Trophoblast cell (in vitro differentiated cells and primary cell): ENCODE results near the gene PNKP.
"Not testable (repeated sequence)": the region's sequence is repeated elsewhere in the genome, so short reads cannot be mapped to it uniquely, and the experiment has no call there.

Source experiments
- DNase-seq, 2 donors: peaks; one replicate each; pipeline ENCODE4 v3.0.0-alpha.2; 2016
- H2AFZ ChIP-seq: 2 replicates; pipeline ENCODE4 v1.6.1; 2013; ENCODE audit warnings: low read length, moderate library complexity, mild to moderate bottlenecking; ENCODE audit not compliant: insufficient read depth, poor library complexity
- H2AK5ac ChIP-seq: 2 replicates; pipeline ENCODE4 v1.6.1; 2013; ENCODE audit warnings: mild to moderate bottlenecking, low read length
- H2BK120ac ChIP-seq: 2 replicates; pipeline ENCODE4 v1.6.1; 2013; ENCODE audit warnings: low read length, mild to moderate bottlenecking, moderate library complexity; ENCODE audit not compliant: insufficient read depth, poor library complexity
- H2BK12ac ChIP-seq: 2 replicates; pipeline ENCODE4 v1.6.1; 2013; ENCODE audit warnings: mild to moderate bottlenecking, low read length, moderate library complexity
- H2BK5ac ChIP-seq: 2 replicates; pipeline ENCODE4 v1.6.1; 2013; ENCODE audit warnings: low read length, low read depth, moderate library complexity, mild to moderate bottlenecking; ENCODE audit not compliant: poor library complexity
- H3K14ac ChIP-seq: 2 replicates; pipeline ENCODE4 v1.6.1; 2013; ENCODE audit warnings: mild to moderate bottlenecking, low read length
- H3K18ac ChIP-seq: 2 replicates; pipeline ENCODE4 v1.6.1; 2013; ENCODE audit warnings: mild to moderate bottlenecking, low read length
- H3K23ac ChIP-seq: 2 replicates; pipeline ENCODE4 v1.6.1; 2013; ENCODE audit warnings: low read length
- H3K27ac ChIP-seq: 2 replicates; pipeline ENCODE4 v1.5.1; 2013; ENCODE audit warnings: low read depth, mild to moderate bottlenecking, inconsistent platforms, low read length, moderate library complexity
- H3K27me3 ChIP-seq: 2 replicates; pipeline ENCODE4 v1.6.1; 2013; ENCODE audit warnings: inconsistent platforms, mild to moderate bottlenecking, low read length, moderate library complexity; ENCODE audit not compliant: insufficient read depth
- H3K36me3 ChIP-seq, 2 experiments: 1 replicate in 1 of 2; 2 replicates in 1 of 2; pipeline ENCODE4 v1.6.1; 2013; ENCODE audit warnings: low read length in 2 of 2, mild to moderate bottlenecking in 2 of 2, moderate library complexity in 1 of 2; ENCODE audit not compliant: insufficient read depth in 2 of 2, control insufficient read depth in 1 of 2
- H3K4ac ChIP-seq: 2 replicates; pipeline ENCODE4 v1.6.1; 2013; ENCODE audit warnings: low read depth, mild to moderate bottlenecking, low read length, moderate library complexity
- H3K4me1 ChIP-seq, 2 experiments: 1 replicate in 1 of 2; 2 replicates in 1 of 2; pipeline ENCODE4 v1.6.1; 2013; ENCODE audit warnings: low read length in 2 of 2, mild to moderate bottlenecking in 2 of 2, moderate library complexity in 1 of 2; ENCODE audit not compliant: insufficient read depth in 2 of 2, control insufficient read depth in 1 of 2
- H3K4me2 ChIP-seq: 2 replicates; pipeline ENCODE4 v1.6.1; 2013; ENCODE audit warnings: inconsistent platforms, mild to moderate bottlenecking, low read length, moderate library complexity
- H3K4me3 ChIP-seq: 2 replicates; pipeline ENCODE4 v1.5.1; 2013; ENCODE audit warnings: mild to moderate bottlenecking, low read depth, low read length, inconsistent platforms
- H3K79me1 ChIP-seq: one replicate; pipeline ENCODE4 v1.6.1; 2013; ENCODE audit warnings: low read length
- H3K79me2 ChIP-seq: 2 replicates; pipeline ENCODE4 v1.6.1; 2013; ENCODE audit warnings: low read length, mild to moderate bottlenecking; ENCODE audit not compliant: control insufficient read depth, insufficient read depth, poor library complexity
- H3K9ac ChIP-seq: 2 replicates; pipeline ENCODE4 v1.6.1; 2013; ENCODE audit warnings: mild to moderate bottlenecking, low read length
- H3K9me3 ChIP-seq: 2 replicates; pipeline ENCODE4 v1.6.1; 2013; ENCODE audit warnings: low read depth, mild to moderate bottlenecking, control low read depth, inconsistent platforms, low read length; ENCODE audit not compliant: insufficient read depth
- H4K12ac ChIP-seq: 2 replicates; pipeline ENCODE4 v1.6.1; 2013; ENCODE audit warnings: low read depth, mild to moderate bottlenecking, low read length, moderate library complexity
- H4K8ac ChIP-seq: 2 replicates; pipeline ENCODE4 v1.6.1; 2013; ENCODE audit warnings: low read depth, mild to moderate bottlenecking, low read length, moderate library complexity
- H4K91ac ChIP-seq: one replicate; pipeline ENCODE4 v1.6.1; 2013; ENCODE audit warnings: low read depth, mild to moderate bottlenecking, low read length, moderate library complexity
- WGBS: extraction: QIAGEN DNeasy Blood & Tissue Kit; methylation state at CpG from one replicate; pipeline ENCODE4 v1.1.7; 2013; ENCODE audit warnings: missing lambda C conversion rate; ENCODE audit not compliant: insufficient read length, insufficient coverage; ENCODE audit errors: extremely low coverage; 5-methylcytosine and 5-hydroxymethylcytosine counted together

The PNKP gene

DNA sequence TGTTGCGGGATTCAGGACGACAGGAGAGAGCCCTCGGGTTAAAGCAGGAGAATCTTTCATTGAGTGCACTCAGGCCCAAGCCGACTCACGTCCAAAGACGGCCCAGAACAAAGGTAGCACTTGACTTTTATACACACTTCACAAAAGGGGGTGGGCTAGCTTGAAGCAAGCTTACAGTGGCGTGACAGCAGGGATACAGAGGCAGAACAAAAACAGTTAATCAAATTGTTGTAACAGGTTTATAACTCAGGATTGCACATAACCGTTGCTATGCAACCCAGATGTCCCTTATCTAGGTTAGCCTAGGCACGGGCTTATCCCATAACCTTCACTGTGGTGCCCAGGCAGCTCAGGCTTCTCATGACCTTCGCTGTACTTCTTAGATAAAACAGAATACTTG is 47.3 kb downstream of the PNKP start:
- Histone ChIP-seq H3K4me3 (no peak overlapping the region), H3K4me1 (peaks cover 5% of the 10 kb centered on the region in 2 experiments), H3K36me3 (peaks cover 19 to 20% of the 10 kb centered on the region in 2 experiments), H2AK5ac (no peak overlapping the region), H4K91ac (no peak overlapping the region), H3K4ac (no peak overlapping the region), H3K23ac (no peak overlapping the region), H3K18ac (no peak overlapping the region), H2BK5ac (no peak overlapping the region), H3K27me3 (no peaks in the 10 kb centered on the region), H4K12ac (no peak overlapping the region), H3K79me1 (peaks cover 10% of the 10 kb centered on the region), H2AFZ (no peak overlapping the region), H2BK120ac (no peak overlapping the region), H3K4me2 (no peak overlapping the region), H3K27ac (no peak overlapping the region), H3K9ac (no peak overlapping the region), H2BK12ac (no peak overlapping the region), H3K9me3 (no peaks in the 10 kb centered on the region), H3K79me2 (peaks cover 10% of the 10 kb centered on the region), H3K14ac (no peak overlapping the region), H4K8ac (no peak overlapping the region)
- WGBS: no CpG with 5 or more reads among the region's 10 CpGs
- no peak for DNase-seq

DNA sequence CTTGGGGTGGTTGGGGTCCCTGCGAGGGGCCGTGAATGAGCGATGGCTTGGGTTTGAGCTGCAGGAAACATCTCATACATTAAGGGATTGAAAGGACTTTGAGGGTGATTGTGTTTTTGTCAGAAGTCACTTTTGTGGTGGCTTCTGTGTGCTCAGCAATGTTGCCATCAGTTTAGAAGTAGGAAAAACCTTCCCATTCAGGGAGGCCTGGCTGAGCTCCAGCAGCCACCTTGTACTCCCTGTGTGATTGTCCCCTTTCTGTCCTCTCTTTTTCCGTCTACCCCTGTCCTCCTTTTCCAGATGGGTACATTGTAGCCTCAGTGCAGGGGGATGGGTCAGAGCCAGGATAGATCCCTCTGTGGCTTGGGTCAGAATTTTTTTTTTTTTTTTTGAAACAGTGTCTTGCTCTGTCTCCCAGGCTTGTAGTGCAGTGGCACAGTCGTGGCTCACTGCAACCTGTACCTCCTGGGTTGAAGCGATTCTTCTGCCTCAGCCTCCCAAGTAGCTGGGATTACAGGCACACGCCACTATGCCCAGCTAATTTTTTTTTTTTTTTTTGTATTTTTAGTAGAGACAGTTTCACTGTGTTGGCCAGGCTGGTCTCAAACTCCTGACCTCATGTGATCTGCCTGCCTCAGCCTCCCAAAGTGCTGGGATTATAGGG is 47.8 kb downstream of the PNKP start:
- H2AFZ ChIP-seq, H4K91ac ChIP-seq, H3K27ac ChIP-seq, H3K27me3 ChIP-seq, H3K9ac ChIP-seq, H3K23ac ChIP-seq, H2AK5ac ChIP-seq, H2BK5ac ChIP-seq, H2BK12ac ChIP-seq, H3K79me1 ChIP-seq, H4K8ac ChIP-seq, H3K9me3 ChIP-seq, DNase-seq, H3K4me1 ChIP-seq, H3K79me2 ChIP-seq, H3K4me3 ChIP-seq, H2BK120ac ChIP-seq: not testable (repeated sequence)
- no CpG with 5 or more reads among the region's 7 CpGs for WGBS
- Histone ChIP-seq H3K4me2 (peak overlapping the region; percentile 85), H3K14ac (peak overlapping the region; percentile 34), H4K12ac (peak overlapping the region; percentile 48), H3K4ac (peak overlapping the region; percentile 77), H3K18ac (peak overlapping the region; percentile 47), H3K36me3 (peaks cover 19 to 20% of the 10 kb centered on the region in 2 experiments)

DNA sequence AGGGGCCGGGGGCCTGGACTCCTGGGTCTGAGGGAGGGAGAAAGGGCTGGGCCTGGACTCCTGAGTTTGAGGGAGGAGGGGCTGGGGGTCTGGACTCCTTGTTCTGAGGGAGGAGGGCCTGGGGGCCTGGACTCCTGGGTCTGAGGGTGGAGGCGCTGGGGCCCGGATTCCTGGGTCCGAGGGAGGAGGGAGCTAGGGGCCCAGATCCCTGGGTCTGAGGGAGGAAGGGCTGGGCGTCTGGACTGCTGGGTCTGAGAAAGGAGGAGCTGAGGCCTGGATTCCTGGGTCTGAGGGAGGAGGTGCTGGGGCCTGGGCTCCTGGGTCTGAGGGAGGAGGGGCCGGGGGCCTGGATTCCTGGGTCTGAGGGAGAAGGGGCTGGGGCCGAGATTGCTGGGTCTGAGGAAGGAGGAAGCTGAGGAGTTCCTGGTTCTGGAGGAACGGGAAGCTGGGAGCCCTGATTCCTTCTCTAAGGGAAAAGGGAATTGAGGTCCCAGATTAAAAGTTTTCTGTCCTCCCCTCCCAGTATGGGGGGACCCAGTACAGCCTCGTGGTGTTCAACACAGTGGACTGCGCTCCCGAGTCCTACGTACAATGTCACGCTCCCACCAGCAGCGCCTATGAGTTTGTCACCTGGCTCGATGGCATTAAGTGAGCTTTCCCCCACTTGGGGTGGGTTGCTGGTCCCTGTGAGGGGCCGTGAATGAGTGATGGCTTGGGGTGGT is 48.6 kb downstream of the PNKP start:
- H3K9ac ChIP-seq: peak overlapping the region; percentile 93
- peak overlapping the region; percentile 94 for H4K8ac ChIP-seq
- peak overlapping the region; percentile 93 for H3K4me3 ChIP-seq
- peak overlapping the region; percentile 80 for H2AK5ac ChIP-seq
- no peak for DNase-seq
- H3K36me3 ChIP-seq: peaks cover 16 to 19% of the 10 kb centered on the region in 2 experiments
- H3K4me1 ChIP-seq: peaks cover 5% of the 10 kb centered on the region in 2 experiments
- peak overlapping the region; percentile 93 for H2BK120ac ChIP-seq
- peak overlapping the region; percentile 85 for H3K4me2 ChIP-seq
- H3K4ac ChIP-seq: peak overlapping the region; percentile 99
- H4K12ac ChIP-seq: peak overlapping the region; percentile 79
- H3K18ac ChIP-seq: peak overlapping the region; percentile 83
- H3K27me3 ChIP-seq: no peaks in the 10 kb centered on the region
- H3K23ac ChIP-seq: no peak overlapping the region
- no CpG with 5 or more reads among the region's 16 CpGs for WGBS
- H3K9me3 ChIP-seq: no peaks in the 10 kb centered on the region
- peaks cover 10% of the 10 kb centered on the region for H3K79me2 ChIP-seq
- peak overlapping the region; percentile 60 for H4K91ac ChIP-seq
- H2AFZ ChIP-seq: peak overlapping the region; percentile 77
- no peak overlapping the region for H3K27ac ChIP-seq
- H2BK5ac ChIP-seq: peak overlapping the region; percentile 96
- H3K14ac ChIP-seq: peak overlapping the region; percentile 86
- peaks cover 10% of the 10 kb centered on the region for H3K79me1 ChIP-seq
- no peak overlapping the region for H2BK12ac ChIP-seq

DNA sequence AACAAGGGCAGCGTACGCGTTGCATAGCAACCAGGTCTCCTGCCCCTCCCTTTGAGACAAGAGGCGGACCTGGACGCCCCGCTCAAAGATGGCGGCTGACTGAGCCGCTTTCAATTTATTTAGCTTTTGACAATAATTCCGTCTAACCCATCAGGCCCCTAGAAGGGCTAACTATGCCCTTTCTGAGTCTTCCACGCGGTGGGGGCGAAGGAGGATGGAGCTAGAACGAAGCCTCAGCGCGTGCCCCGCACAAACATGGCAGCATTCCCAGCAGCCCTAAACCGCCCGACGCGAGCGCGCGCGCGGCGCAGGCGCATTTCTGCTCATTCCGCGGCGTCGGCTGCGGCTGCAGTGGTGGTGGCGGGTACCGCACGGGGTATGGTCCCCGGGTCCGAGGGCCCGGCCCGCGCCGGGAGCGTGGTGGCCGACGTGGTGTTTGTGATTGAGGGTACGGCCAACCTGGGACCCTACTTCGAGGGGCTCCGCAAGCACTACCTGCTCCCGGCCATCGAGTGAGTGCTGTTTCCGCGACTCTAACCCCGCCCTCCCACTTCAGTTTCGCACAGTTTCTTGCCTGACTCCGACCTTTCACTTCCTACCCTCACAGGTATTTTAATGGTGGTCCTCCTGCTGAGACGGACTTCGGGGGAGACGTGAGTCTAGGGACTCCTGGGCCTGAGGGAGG is 49.3 kb downstream of the PNKP start, which contains the start of gene MED25:
Gene MED25, plus strand, starts transcription at position 326 of the 685 bp plus-strand sequence. Its CDS starts 53 bp downstream, at position 379.
- Histone ChIP-seq H2AFZ (peak within 1 kb of the TSS; percentile 77), H3K27ac (peak within 1 kb of the TSS; percentile 44), H3K4me1 (peaks cover 5% of the 10 kb centered on the region in 2 experiments), H3K14ac (peak within 1 kb of the TSS; percentile 86), H2BK12ac (no peak within 1 kb of the TSS), H3K36me3 (peaks cover 12 to 15% of the 10 kb centered on the region in 2 experiments), H3K18ac (peak within 1 kb of the TSS; percentile 83), H3K9ac (peak within 1 kb of the TSS; percentile 93), H4K91ac (peak within 1 kb of the TSS; percentile 60), H2BK120ac (peak within 1 kb of the TSS; percentile 93), H4K12ac (peak within 1 kb of the TSS; percentile 79), H3K4me3 (peak within 1 kb of the TSS; percentile 93), H3K9me3 (no peaks in the 10 kb centered on the region), H4K8ac (peak within 1 kb of the TSS; percentile 94), H3K79me1 (peaks cover 13% of the 10 kb centered on the region), H3K4me2 (peak within 1 kb of the TSS; percentile 85), H3K4ac (peak within 1 kb of the TSS; percentile 99), H3K23ac (no peak within 1 kb of the TSS), H2BK5ac (peak within 1 kb of the TSS; percentile 96), H2AK5ac (peak within 1 kb of the TSS; percentile 80), H3K79me2 (peaks cover 10% of the 10 kb centered on the region), H3K27me3 (no peaks in the 10 kb centered on the region)
- peak; percentile 83 to 92 for DNase-seq
- WGBS: no CpG with 5 or more reads among the region's 57 CpGs
